ENCODE data around the gene JMJD4. TPM values are rescaled to one million over a fixed set of nuclear protein-coding genes. Genes with fewer than 3 reads are reported as not detected.

The JMJD4 gene
- total RNA-seq, 1 donor from 2014 or later = 25.2 TPM

GRCh38 chr1:227749916-227750710 lies 15.0 kb upstream of the JMJD4 start:
- no peak for TF ChIP-seq CTCF (IDR thresholded peaks at IDR 0.05; ENCODE audit: insufficient read depth, low read length, poor library complexity, severe bottlenecking)
- DNase-seq (ENCODE audit: low read depth) = no peak
- Histone ChIP-seq H3K4me3 (ENCODE audit: low read depth, low read length) (no peak overlapping the region), H3K27me3 (ENCODE audit: control insufficient read depth, insufficient read depth, low read length) (no peaks in the 10 kb centered on the region), H3K36me3 (ENCODE audit: control insufficient read depth, insufficient read depth, low read length) (no peaks in the 10 kb centered on the region)

- no peak for TF ChIP-seq CTCF (IDR thresholded peaks at IDR 0.05; ENCODE audit: insufficient read depth, low read length, poor library complexity, severe bottlenecking)
- H3K4me3 ChIP-seq (ENCODE audit: low read depth, low read length) = no peak overlapping the region
- H3K36me3 ChIP-seq (ENCODE audit: control insufficient read depth, insufficient read depth, low read length) = no peaks in the 10 kb centered on the region
- DNase-seq (ENCODE audit: low read depth) = no peak
- H3K27me3 ChIP-seq (ENCODE audit: control insufficient read depth, insufficient read depth, low read length) = no peaks in the 10 kb centered on the region
Observed at GRCh38 chr1:227749225-227749624, 14.1 kb upstream of the JMJD4 start.

- H3K4me3 ChIP-seq (ENCODE audit: low read depth, low read length) = no peak overlapping the region
- no peak for TF ChIP-seq CTCF (IDR thresholded peaks at IDR 0.05; ENCODE audit: insufficient read depth, low read length, poor library complexity, severe bottlenecking)
Observed at GRCh38 chr1:227748496-227749182, 13.5 kb upstream of the JMJD4 start.

GRCh38 chr1:227747948-227748495 lies 12.9 kb upstream of the JMJD4 start:
- no peak for TF ChIP-seq CTCF (IDR thresholded peaks at IDR 0.05; ENCODE audit: insufficient read depth, low read length, poor library complexity, severe bottlenecking)
- Histone ChIP-seq H3K27me3 (ENCODE audit: control insufficient read depth, insufficient read depth, low read length) (no peaks in the 10 kb centered on the region), H3K4me3 (ENCODE audit: low read depth, low read length) (no peak overlapping the region), H3K36me3 (ENCODE audit: control insufficient read depth, insufficient read depth, low read length) (no peaks in the 10 kb centered on the region)
- DNase-seq (ENCODE audit: low read depth) = no peak

More at GRCh38 chr1:227748496-227749182, 13.5 kb upstream of the JMJD4 start:
- H3K27me3 ChIP-seq (ENCODE audit: control insufficient read depth, insufficient read depth, low read length) = no peaks in the 10 kb centered on the region
- no peaks in the 10 kb centered on the region for H3K36me3 ChIP-seq (ENCODE audit: control insufficient read depth, insufficient read depth, low read length)
- no peak for DNase-seq (ENCODE audit: low read depth)

- DNase-seq (ENCODE audit: low read depth) = no peak
- H3K4me3 ChIP-seq (ENCODE audit: low read depth, low read length) = no peak overlapping the region
- H3K27me3 ChIP-seq (ENCODE audit: control insufficient read depth, insufficient read depth, low read length) = no peaks in the 10 kb centered on the region
Observed at GRCh38 chr1:227747382-227747781, 12.3 kb upstream of the JMJD4 start.

More at GRCh38 chr1:227747382-227747781, 12.3 kb upstream of the JMJD4 start:
- H3K36me3 ChIP-seq (ENCODE audit: control insufficient read depth, insufficient read depth, low read length) = no peaks in the 10 kb centered on the region
- TF ChIP-seq CTCF (IDR thresholded peaks at IDR 0.05; ENCODE audit: insufficient read depth, low read length, poor library complexity, severe bottlenecking) = no peak
